ENCODE measurements around the gene FAM118B.

- no peak for TF ChIP-seq EP300 (IDR thresholded peaks at IDR 0.05)
- TF ChIP-seq CTCF (IDR thresholded peaks at IDR 0.05): no peak
These were observed 76.7 kb downstream of the FAM118B start for GRCh38 chr11:126288237-126288636.
